Parathyroid adenoma (tissue), 2 donors: ENCODE results near the gene TAB2.
"Not testable (repeated sequence)": the region's sequence is repeated elsewhere in the genome, so short reads cannot be mapped to it uniquely, and the experiment has no call there.

Source experiments
- H2AFZ ChIP-seq: fragments of 300-600 bp; sonication (generic); one replicate; pipeline ENCODE4 v1.7.0; 2017; ENCODE audit warnings: antibody characterized with exemption, mild to moderate bottlenecking
- H3K27ac ChIP-seq: fragments of 300-600 bp; sonication (generic); one replicate; pipeline ENCODE4 v1.7.0; 2017
- H3K27me3 ChIP-seq: fragments of 300-600 bp; sonication (generic); one replicate; pipeline ENCODE4 v1.7.0; 2017; ENCODE audit warnings: low read length; ENCODE audit not compliant: control insufficient read depth, insufficient read depth
- H3K36me3 ChIP-seq: fragments of 300-600 bp; sonication (generic); one replicate; pipeline ENCODE4 v1.7.0; 2017; ENCODE audit warnings: low read length; ENCODE audit not compliant: control insufficient read depth, insufficient read depth
- H3K4me1 ChIP-seq: fragments of 300-600 bp; sonication (generic); one replicate; pipeline ENCODE4 v1.7.0; 2017; ENCODE audit warnings: control low read depth
- H3K4me2 ChIP-seq: fragments of 300-600 bp; sonication (generic); one replicate; pipeline ENCODE4 v1.7.0; 2017; ENCODE audit warnings: low read length
- H3K4me3 ChIP-seq: fragments of 300-600 bp; sonication (generic); one replicate; pipeline ENCODE4 v1.7.0; 2017; ENCODE audit warnings: low read depth, low read length
- H3K79me2 ChIP-seq: fragments of 300-600 bp; sonication (generic); one replicate; pipeline ENCODE4 v1.7.0; 2017; ENCODE audit warnings: control low read depth
- H3K9ac ChIP-seq: fragments of 300-600 bp; sonication (generic); one replicate; pipeline ENCODE4 v1.7.0; 2017; ENCODE audit warnings: mild to moderate bottlenecking
- H3K9me3 ChIP-seq: fragments of 300-600 bp; sonication (generic); one replicate; pipeline ENCODE4 v1.7.0; 2017; ENCODE audit warnings: low read length; ENCODE audit not compliant: control insufficient read depth
- TF ChIP-seq, protein P1 (sequence below): fragments of 300-600 bp; sonication (generic); IDR thresholded peaks from one replicate; pipeline ENCODE4 v1.7.0; 2017; ENCODE audit warnings: antibody characterized with exemption, mild to moderate bottlenecking
- donor health status: primary hyperparathyroidism.

The TAB2 gene

DNA sequence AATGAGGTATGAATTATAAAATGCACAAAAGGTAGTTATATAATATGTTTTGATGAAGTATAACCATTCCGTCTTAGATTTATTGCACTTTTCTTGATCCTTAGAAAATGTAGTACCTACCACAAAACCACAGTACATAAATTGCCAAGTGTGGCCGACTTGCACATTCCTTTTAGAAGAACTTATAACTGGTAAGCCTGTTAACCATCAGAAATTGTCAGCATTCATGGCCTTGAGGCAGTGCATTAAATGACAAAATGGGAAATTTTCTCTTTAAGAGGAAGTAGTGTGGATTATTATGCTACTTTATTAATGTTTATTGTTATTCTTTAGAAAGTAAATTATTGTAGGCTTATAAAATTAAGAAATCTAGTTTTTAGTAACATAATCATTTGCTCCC lies 29.6 kb downstream of the TAB2 start:
- Histone ChIP-seq H3K9me3 (no peaks in the 10 kb centered on the region), H3K27me3 (no peaks in the 10 kb centered on the region), H2AFZ (no peak overlapping the region), H3K4me1 (peaks cover 8% of the 10 kb centered on the region), H3K79me2 (peaks cover 36% of the 10 kb centered on the region), H3K36me3 (no peaks in the 10 kb centered on the region), H3K4me2 (no peak overlapping the region), H3K9ac (no peak overlapping the region), H3K4me3 (no peak overlapping the region), H3K27ac (no peak overlapping the region)
- TF ChIP-seq, protein P1, sequence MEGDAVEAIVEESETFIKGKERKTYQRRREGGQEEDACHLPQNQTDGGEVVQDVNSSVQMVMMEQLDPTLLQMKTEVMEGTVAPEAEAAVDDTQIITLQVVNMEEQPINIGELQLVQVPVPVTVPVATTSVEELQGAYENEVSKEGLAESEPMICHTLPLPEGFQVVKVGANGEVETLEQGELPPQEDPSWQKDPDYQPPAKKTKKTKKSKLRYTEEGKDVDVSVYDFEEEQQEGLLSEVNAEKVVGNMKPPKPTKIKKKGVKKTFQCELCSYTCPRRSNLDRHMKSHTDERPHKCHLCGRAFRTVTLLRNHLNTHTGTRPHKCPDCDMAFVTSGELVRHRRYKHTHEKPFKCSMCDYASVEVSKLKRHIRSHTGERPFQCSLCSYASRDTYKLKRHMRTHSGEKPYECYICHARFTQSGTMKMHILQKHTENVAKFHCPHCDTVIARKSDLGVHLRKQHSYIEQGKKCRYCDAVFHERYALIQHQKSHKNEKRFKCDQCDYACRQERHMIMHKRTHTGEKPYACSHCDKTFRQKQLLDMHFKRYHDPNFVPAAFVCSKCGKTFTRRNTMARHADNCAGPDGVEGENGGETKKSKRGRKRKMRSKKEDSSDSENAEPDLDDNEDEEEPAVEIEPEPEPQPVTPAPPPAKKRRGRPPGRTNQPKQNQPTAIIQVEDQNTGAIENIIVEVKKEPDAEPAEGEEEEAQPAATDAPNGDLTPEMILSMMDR, result no peak

- H3K27ac ChIP-seq, H3K9me3 ChIP-seq, H3K4me2 ChIP-seq, H2AFZ ChIP-seq, H3K9ac ChIP-seq, H3K36me3 ChIP-seq, H3K4me1 ChIP-seq, H3K27me3 ChIP-seq, H3K4me3 ChIP-seq: not testable (repeated sequence)
- H3K79me2 ChIP-seq, result peaks cover 32% of the 10 kb centered on the region
Observed at GRCh38 chr6:149349279-149349678, 31.8 kb downstream of the TAB2 start.

- Histone ChIP-seq H2AFZ (no peak overlapping the region), H3K4me1 (peaks cover 11% of the 10 kb centered on the region), H3K4me2 (no peak overlapping the region), H3K4me3 (no peak overlapping the region), H3K9me3 (no peaks in the 10 kb centered on the region), H3K27ac (no peak overlapping the region), H3K27me3 (no peaks in the 10 kb centered on the region), H3K36me3 (no peaks in the 10 kb centered on the region), H3K9ac (no peak overlapping the region), H3K79me2 (peaks cover 48% of the 10 kb centered on the region)
- TF ChIP-seq, protein P1, result no peak
Observed at GRCh38 chr6:149354009-149354408, 36.5 kb downstream of the TAB2 start.

GRCh38 chr6:149356081-149356750 lies 38.7 kb downstream of the TAB2 start:
- H3K4me2 ChIP-seq, result no peak overlapping the region
- H3K79me2 ChIP-seq, result peaks cover 50% of the 10 kb centered on the region
- no peak overlapping the region for H3K9ac ChIP-seq

GRCh38 chr6:149357726-149358538 lies 40.4 kb downstream of the TAB2 start:
- no peak overlapping the region for H3K27ac ChIP-seq
- H2AFZ ChIP-seq, result no peak overlapping the region
- H3K27me3 ChIP-seq, result no peaks in the 10 kb centered on the region
- TF ChIP-seq, protein P1, result no peak
- H3K79me2 ChIP-seq, result peaks cover 59% of the 10 kb centered on the region
- no peaks in the 10 kb centered on the region for H3K36me3 ChIP-seq
- H3K9me3 ChIP-seq, result no peaks in the 10 kb centered on the region
- no peak overlapping the region for H3K9ac ChIP-seq
- peaks cover 2% of the 10 kb centered on the region for H3K4me1 ChIP-seq
- H3K4me3 ChIP-seq, result no peak overlapping the region
- H3K4me2 ChIP-seq, result no peak overlapping the region

More at GRCh38 chr6:149356081-149356750, 38.7 kb downstream of the TAB2 start:
- Histone ChIP-seq H3K4me1 (peaks cover 9% of the 10 kb centered on the region), H3K27me3 (no peaks in the 10 kb centered on the region), H3K36me3 (no peaks in the 10 kb centered on the region), H2AFZ (no peak overlapping the region), H3K9me3 (no peaks in the 10 kb centered on the region), H3K4me3 (no peak overlapping the region), H3K27ac (no peak overlapping the region)
- TF ChIP-seq, protein P1, result no peak
